DMS153 (cell line): ENCODE results near the gene MPPE1.
"Not testable (repeated sequence)": the region's sequence is repeated elsewhere in the genome, so short reads cannot be mapped to it uniquely, and the experiment has no call there.

Source experiments
- DNase-seq: peaks from one replicate; lab custom pipeline; 2025; lab: John Stamatoyannopoulos, UW

Gene MPPE1

GRCh38 chr18:11908182-11909060 is at the start of gene MPPE1:
Gene MPPE1 (minus strand): TSS chr18:11908317. CDS start chr18:11897264, 11,053 bp downstream.
- peak; percentile 59 for DNase-seq

GRCh38 chr18:11957636-11958035 is 49.5 kb upstream of the MPPE1 start:
- DNase-seq, result no peak

GRCh38 chr18:11956371-11957308 is 48.5 kb upstream of the MPPE1 start:
- no peak for DNase-seq

- DNase-seq, result no peak
Measured at GRCh38 chr18:11955239-11956029, 47.3 kb upstream of the MPPE1 start.

GRCh38 chr18:11953113-11953512 is 45.0 kb upstream of the MPPE1 start:
- DNase-seq, result no peak

- DNase-seq, result no peak
Measured at GRCh38 chr18:11951390-11951851, 43.3 kb upstream of the MPPE1 start.

GRCh38 chr18:11950824-11951223 is 42.7 kb upstream of the MPPE1 start:
- peak; percentile 55 for DNase-seq

GRCh38 chr18:11948852-11949523 is 40.9 kb upstream of the MPPE1 start:
- no peak for DNase-seq

GRCh38 chr18:11947214-11948191 is 39.4 kb upstream of the MPPE1 start:
- peak; percentile 39 for DNase-seq

- no peak for DNase-seq
Measured at GRCh38 chr18:11946756-11947155, 38.6 kb upstream of the MPPE1 start.

GRCh38 chr18:11945834-11946659 is 37.9 kb upstream of the MPPE1 start:
- DNase-seq, result not testable (repeated sequence)

GRCh38 chr18:11944786-11945185 is 36.7 kb upstream of the MPPE1 start:
- no peak for DNase-seq

GRCh38 chr18:11944252-11944651 is 36.1 kb upstream of the MPPE1 start:
- DNase-seq, result no peak

GRCh38 chr18:11943551-11943950 is 35.4 kb upstream of the MPPE1 start:
- no peak for DNase-seq

GRCh38 chr18:11940956-11941355 is 32.8 kb upstream of the MPPE1 start:
- DNase-seq, result no peak

- DNase-seq, result no peak
Measured at GRCh38 chr18:11937874-11938478, 29.9 kb upstream of the MPPE1 start.

- no peak for DNase-seq
Measured at GRCh38 chr18:11932393-11932792, 24.3 kb upstream of the MPPE1 start.

- DNase-seq, result no peak
Measured at GRCh38 chr18:11927497-11927896, 19.4 kb upstream of the MPPE1 start.
